GM19238 (cell line): ENCODE data around the gene STX17.
A peak's percentile ranks its signal among the peaks of the same experiment; 100 is the strongest.
"Not testable (repeated sequence)": the region's sequence is repeated elsewhere in the genome, so short reads cannot be mapped to it uniquely, and the experiment has no call there.

ENCODE experiments used
- DNase-seq: peaks from one replicate; pipeline ENCODE4 v3.0.0; 2011; ENCODE audit warnings: low spot score; ENCODE audit not compliant: insufficient read length

STX17 gene

GRCh38 chr9:99906403-99907207, at the start of gene STX17:
STX17 (plus strand) TSS chr9:99906654; CDS start chr9:99915240, 8,586 bp downstream.
- peak; percentile 76 for DNase-seq

- DNase-seq, result not testable (repeated sequence)
Measured at GRCh38 chr9:99857576-99857975, 48.9 kb upstream of the STX17 start.

GRCh38 chr9:99858087-99858486, 48.4 kb upstream of the STX17 start:
- no peak for DNase-seq

GRCh38 chr9:99859243-99859980, 47.0 kb upstream of the STX17 start:
- DNase-seq, result no peak

- DNase-seq, result no peak
Measured at GRCh38 chr9:99860266-99860665, 46.2 kb upstream of the STX17 start.

GRCh38 chr9:99863955-99864354, 42.5 kb upstream of the STX17 start:
- DNase-seq, result no peak

- DNase-seq, result no peak
Measured at GRCh38 chr9:99866398-99866797, 40.1 kb upstream of the STX17 start.

- no peak for DNase-seq
Measured at GRCh38 chr9:99867536-99867935, 38.9 kb upstream of the STX17 start.

GRCh38 chr9:99867968-99868367, 38.5 kb upstream of the STX17 start:
- no peak for DNase-seq

GRCh38 chr9:99868845-99869244, 37.6 kb upstream of the STX17 start:
- DNase-seq, result peak; percentile 11

GRCh38 chr9:99870126-99870525, 36.3 kb upstream of the STX17 start:
- no peak for DNase-seq

- no peak for DNase-seq
Measured at GRCh38 chr9:99873531-99873930, 32.9 kb upstream of the STX17 start.

GRCh38 chr9:99873943-99874584, 32.4 kb upstream of the STX17 start:
- no peak for DNase-seq

- no peak for DNase-seq
Measured at GRCh38 chr9:99876190-99876589, 30.3 kb upstream of the STX17 start.

GRCh38 chr9:99878651-99879050, 27.8 kb upstream of the STX17 start:
- DNase-seq, result no peak

GRCh38 chr9:99881769-99882168, 24.7 kb upstream of the STX17 start:
- DNase-seq, result no peak

GRCh38 chr9:99885747-99886146, 20.7 kb upstream of the STX17 start:
- no peak for DNase-seq

GRCh38 chr9:99889120-99889519, 17.3 kb upstream of the STX17 start:
- no peak for DNase-seq

GRCh38 chr9:99894826-99895225, 11.6 kb upstream of the STX17 start:
- no peak for DNase-seq

- no peak for DNase-seq
Measured at GRCh38 chr9:99895510-99895909, 10.9 kb upstream of the STX17 start.

GRCh38 chr9:99896119-99896518, 10.3 kb upstream of the STX17 start:
- DNase-seq, result no peak

GRCh38 chr9:99903393-99903792, 3.1 kb upstream of the STX17 start:
- DNase-seq, result no peak
